HAP-1 (cell line): ENCODE measurements around the gene WDFY3.

Experiments
- DNase-seq, 2 experiments: peaks; one replicate each; pipeline ENCODE4 v3.0.0-alpha.2; 2016 to 2020; ENCODE audit warnings: low spot score in 2 of 2
- H3K27me3 ChIP-seq: fragments of 250-450 bp; sonication (Bioruptor Pico); 2 replicates; pipeline ENCODE4 v1.5.1; 2020; ENCODE audit warnings: low read depth, mild to moderate bottlenecking, moderate library complexity
- H3K36me3 ChIP-seq: fragments of 250-450 bp; sonication (Bioruptor Pico); replicated peaks from 2 replicates; pipeline ENCODE4 v1.5.1; 2020; ENCODE audit warnings: mild to moderate bottlenecking
- H3K4me1 ChIP-seq: fragments of 250-450 bp; sonication (Bioruptor Pico); 2 replicates; pipeline ENCODE4 v1.5.1; 2020; ENCODE audit warnings: mild to moderate bottlenecking
- H3K4me3 ChIP-seq: fragments of 250-450 bp; sonication (Bioruptor Pico); 2 replicates; pipeline ENCODE4 v1.5.1; 2020; ENCODE audit warnings: mild to moderate bottlenecking, moderate library complexity
- H3K9me3 ChIP-seq: fragments of 250-450 bp; sonication (Bioruptor Pico); 2 replicates; pipeline ENCODE4 v1.5.1; 2020; ENCODE audit warnings: mild to moderate bottlenecking, moderate library complexity
- in situ Hi-C: fragments of 300-500 bp; cut with MboI; formaldehyde crosslinking; loops from 3 replicates; pipeline ENCODE4 v1.14.3; 2020; ENCODE audit warnings: low sequenced_read_pairs, inconsistent platforms, mixed read lengths

WDFY3 gene

DNA sequence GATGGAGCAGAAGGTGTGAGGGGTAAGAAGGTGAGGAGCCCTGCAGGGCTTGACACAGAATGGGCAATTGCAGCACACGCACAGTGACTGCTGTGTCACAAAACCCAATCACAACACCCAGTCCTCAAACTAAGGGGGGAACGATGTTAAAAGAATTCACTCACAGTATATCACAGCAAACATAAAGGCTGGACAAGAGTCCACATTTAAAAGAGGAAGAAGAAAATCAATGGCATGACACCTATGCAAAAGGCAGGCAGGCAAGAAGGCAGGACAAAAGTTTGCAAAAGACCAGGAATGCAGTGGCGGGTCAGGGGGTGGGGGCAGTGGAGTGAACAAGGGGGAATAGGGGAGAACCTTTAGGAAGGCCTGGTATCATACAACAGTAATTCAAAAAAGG, 305.9 kb downstream of the WDFY3 start:
- in situ Hi-C loops = no loop called here
- DNase-seq = no peak

DNA sequence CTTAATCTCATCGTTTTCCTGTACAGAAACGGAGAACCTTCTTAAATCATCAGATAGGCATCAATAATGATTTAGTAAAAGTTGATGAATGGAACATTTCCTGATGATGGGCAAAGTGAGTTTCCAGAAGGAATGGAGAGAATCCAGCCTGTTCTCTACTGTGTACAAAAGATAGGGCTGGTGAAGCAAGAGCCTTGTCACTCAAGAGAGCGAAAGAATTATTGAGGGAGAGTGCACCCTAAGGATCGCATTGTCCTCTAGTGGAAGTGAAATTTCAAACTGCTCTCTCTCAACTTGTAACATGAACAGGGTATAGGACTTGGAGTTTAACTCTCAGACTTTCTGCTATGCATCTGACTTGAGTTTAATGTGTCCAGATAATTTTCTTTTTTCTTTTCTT, 314.0 kb downstream of the WDFY3 start:
- no peak overlapping the region for H3K4me3 ChIP-seq
- DNase-seq = no peak
- H3K9me3 ChIP-seq = no peaks in the 10 kb centered on the region; the same call in 1 of the 2 replicates
- H3K4me1 ChIP-seq = no peaks in the 10 kb centered on the region; the same call in 1 of the 2 replicates
- H3K36me3 ChIP-seq = peaks cover 10% of the 10 kb centered on the region
- no peaks in the 10 kb centered on the region for H3K27me3 ChIP-seq
- in situ Hi-C loops = no loop called here

More for the DNA sequence above, 305.9 kb downstream of the WDFY3 start:
- no peaks in the 10 kb centered on the region for H3K27me3 ChIP-seq
- no peak overlapping the region for H3K4me3 ChIP-seq
- peaks cover 9% of the 10 kb centered on the region; the same call in 1 of the 2 replicates for H3K9me3 ChIP-seq
- no peaks in the 10 kb centered on the region for H3K36me3 ChIP-seq
- no peaks in the 10 kb centered on the region for H3K4me1 ChIP-seq

DNA sequence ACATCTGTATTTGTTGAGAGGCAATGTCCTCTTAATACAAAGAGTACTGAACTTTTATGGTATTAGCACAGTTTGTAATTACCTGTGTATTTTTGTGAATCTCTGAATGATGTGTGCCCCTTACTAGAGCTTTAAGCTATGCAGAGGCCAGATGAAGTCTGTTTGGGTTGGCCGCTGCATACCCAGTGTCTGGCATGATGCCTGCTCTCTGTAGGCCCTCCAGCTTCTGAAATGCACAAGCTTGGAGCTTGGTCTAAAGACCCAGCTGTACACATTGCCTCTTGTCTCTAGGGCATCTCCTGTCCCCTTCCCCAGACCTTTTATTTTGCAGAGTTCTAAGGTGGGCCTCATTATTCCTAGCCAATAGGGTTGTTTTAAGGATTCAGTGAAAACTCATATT, 315.0 kb downstream of the WDFY3 start:
- H3K4me3 ChIP-seq = no peak overlapping the region
- H3K9me3 ChIP-seq = no peaks in the 10 kb centered on the region; the same call in 1 of the 2 replicates
- H3K4me1 ChIP-seq = no peaks in the 10 kb centered on the region; the same call in 1 of the 2 replicates
- no peak for DNase-seq
- in situ Hi-C loops = no loop called here
- H3K27me3 ChIP-seq = no peaks in the 10 kb centered on the region
- H3K36me3 ChIP-seq = peaks cover 10% of the 10 kb centered on the region

GRCh38 chr4:84648863-84649647, 317.4 kb downstream of the WDFY3 start:
- Histone ChIP-seq H3K9me3 (no peaks in the 10 kb centered on the region), H3K36me3 (peaks cover 10% of the 10 kb centered on the region), H3K4me3 (no peak overlapping the region), H3K27me3 (no peaks in the 10 kb centered on the region), H3K4me1 (no peaks in the 10 kb centered on the region; the same call in 1 of the 2 replicates)
- in situ Hi-C loops = no loop called here
- DNase-seq = no peak

- H3K4me3 ChIP-seq = no peak overlapping the region
- DNase-seq = no peak
- no peaks in the 10 kb centered on the region for H3K9me3 ChIP-seq
- in situ Hi-C loops = no loop called here
- peaks cover 10% of the 10 kb centered on the region for H3K36me3 ChIP-seq
- no peaks in the 10 kb centered on the region for H3K27me3 ChIP-seq
- H3K4me1 ChIP-seq = no peaks in the 10 kb centered on the region; the same call in 1 of the 2 replicates
These were observed 318.3 kb downstream of the WDFY3 start for GRCh38 chr4:84648178-84648577.

- H3K4me1 ChIP-seq = no peaks in the 10 kb centered on the region; the same call in 1 of the 2 replicates
- H3K36me3 ChIP-seq = peaks cover 10% of the 10 kb centered on the region
- H3K4me3 ChIP-seq = no peak overlapping the region
- H3K9me3 ChIP-seq = no peaks in the 10 kb centered on the region
- in situ Hi-C loops = no loop called here
- H3K27me3 ChIP-seq = no peaks in the 10 kb centered on the region
- no peak for DNase-seq
These were observed 319.1 kb downstream of the WDFY3 start for GRCh38 chr4:84647312-84647884.

DNA sequence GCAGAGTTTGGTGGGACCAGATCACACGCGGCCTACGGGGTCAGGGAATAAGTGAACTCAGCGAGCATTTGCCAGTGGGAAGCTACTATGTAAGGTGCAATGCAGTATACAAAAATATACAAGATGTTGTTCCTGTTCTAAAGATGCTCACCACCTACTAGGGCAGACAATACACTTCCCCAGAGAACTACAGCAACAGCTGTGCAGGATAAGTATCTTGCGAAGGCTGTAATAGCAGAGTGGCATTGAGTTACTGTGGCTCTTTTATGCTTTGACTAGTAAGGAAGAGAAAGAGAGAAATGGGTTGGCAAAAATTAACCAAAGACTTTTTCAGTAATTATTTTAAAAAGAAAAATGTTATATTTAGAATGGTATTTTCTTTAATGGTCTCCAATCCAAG, 322.4 kb downstream of the WDFY3 start:
- in situ Hi-C loops = no loop called here
- Histone ChIP-seq H3K9me3 (no peaks in the 10 kb centered on the region), H3K27me3 (no peaks in the 10 kb centered on the region), H3K4me3 (no peak overlapping the region), H3K36me3 (peaks cover 10% of the 10 kb centered on the region), H3K4me1 (no peaks in the 10 kb centered on the region; the same call in 1 of the 2 replicates)
- no peak for DNase-seq

DNA sequence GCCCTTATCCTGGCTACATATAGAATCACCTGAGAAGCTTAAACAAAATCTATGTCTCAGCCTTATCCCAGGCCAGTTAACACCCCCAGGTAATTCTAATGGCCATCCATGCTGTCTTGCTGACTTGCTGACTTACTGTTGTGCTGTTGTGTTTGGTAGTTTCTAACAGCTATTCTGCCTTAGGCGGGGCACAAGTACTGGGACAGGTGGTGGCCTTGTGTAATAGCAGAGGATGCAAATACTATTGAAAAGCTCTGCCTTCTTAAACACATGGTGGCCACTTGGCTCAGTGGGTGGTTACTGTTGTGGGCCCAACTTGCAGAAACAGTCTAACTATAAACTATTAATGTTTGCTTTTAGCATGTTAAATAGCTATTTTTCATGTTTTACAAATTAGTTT, 327.3 kb downstream of the WDFY3 start:
- Histone ChIP-seq H3K4me1 (no peaks in the 10 kb centered on the region), H3K9me3 (no peaks in the 10 kb centered on the region), H3K4me3 (no peak overlapping the region), H3K36me3 (no peaks in the 10 kb centered on the region; the same call in 1 of the 2 replicates), H3K27me3 (no peaks in the 10 kb centered on the region)
- in situ Hi-C loops = no loop called here
- no peak for DNase-seq

GRCh38 chr4:84638092-84638491, 328.4 kb downstream of the WDFY3 start:
- H3K27me3 ChIP-seq = no peaks in the 10 kb centered on the region
- no peaks in the 10 kb centered on the region for H3K9me3 ChIP-seq
- H3K4me3 ChIP-seq = no peak overlapping the region
- in situ Hi-C loops = no loop called here
- H3K36me3 ChIP-seq = no peaks in the 10 kb centered on the region; the same call in 1 of the 2 replicates
- no peaks in the 10 kb centered on the region for H3K4me1 ChIP-seq
- no peak for DNase-seq

DNA sequence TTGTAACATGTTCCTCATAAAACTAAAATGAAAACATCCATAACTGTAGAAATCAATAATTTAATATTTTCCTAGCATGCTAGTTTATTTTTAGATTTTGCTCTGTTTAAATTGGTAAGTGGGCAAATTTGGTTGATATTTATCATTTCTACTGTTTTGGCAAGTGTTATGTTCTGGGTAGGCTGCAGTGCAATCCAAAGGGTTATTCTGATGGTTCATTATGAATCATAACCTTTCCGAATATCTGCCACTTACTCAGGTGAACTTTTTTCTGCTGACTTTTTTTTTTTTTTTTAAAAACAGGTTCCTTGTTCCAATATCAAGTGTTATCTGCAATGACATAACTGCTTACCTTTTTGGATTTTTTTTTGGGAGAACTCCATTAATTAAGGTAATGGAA, 331.5 kb downstream of the WDFY3 start:
- Histone ChIP-seq H3K4me3 (no peak overlapping the region), H3K27me3 (no peaks in the 10 kb centered on the region), H3K4me1 (no peaks in the 10 kb centered on the region), H3K36me3 (no peaks in the 10 kb centered on the region; the same call in 1 of the 2 replicates), H3K9me3 (no peaks in the 10 kb centered on the region)
- in situ Hi-C loops = no loop called here
- DNase-seq = no peak

DNA sequence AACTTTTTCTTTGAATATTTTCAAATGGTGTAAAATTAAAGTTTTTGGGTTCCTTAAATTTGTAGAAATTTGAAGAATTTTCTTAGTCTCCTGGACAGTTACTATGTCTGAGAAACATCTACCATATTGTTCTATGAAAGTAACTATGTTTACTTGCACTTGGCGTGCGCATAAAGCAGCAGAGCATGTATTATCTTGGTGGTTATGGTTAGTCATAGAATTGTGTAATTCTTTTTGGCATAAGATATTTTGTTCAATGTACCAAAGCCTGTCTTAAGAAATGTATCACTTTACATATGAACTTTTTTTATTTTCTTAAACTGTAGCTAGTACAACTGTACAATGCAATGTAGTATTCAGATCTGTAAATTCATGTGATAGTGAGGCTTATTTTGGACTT, 334.4 kb downstream of the WDFY3 start:
- Histone ChIP-seq H3K27me3 (no peaks in the 10 kb centered on the region), H3K36me3 (no peaks in the 10 kb centered on the region; the same call in 1 of the 2 replicates), H3K4me1 (no peaks in the 10 kb centered on the region), H3K4me3 (no peak overlapping the region), H3K9me3 (no peaks in the 10 kb centered on the region)
- no peak for DNase-seq
- in situ Hi-C loops = no loop called here

- no peaks in the 10 kb centered on the region for H3K9me3 ChIP-seq
- no peaks in the 10 kb centered on the region; the same call in 1 of the 2 replicates for H3K36me3 ChIP-seq
- no peaks in the 10 kb centered on the region for H3K4me1 ChIP-seq
- H3K27me3 ChIP-seq = no peaks in the 10 kb centered on the region
- no peak overlapping the region for H3K4me3 ChIP-seq
- in situ Hi-C loops = no loop called here
- no peak for DNase-seq
These were observed 334.9 kb downstream of the WDFY3 start for GRCh38 chr4:84631573-84631972.

- in situ Hi-C loops = no loop called here
- Histone ChIP-seq H3K36me3 (no peaks in the 10 kb centered on the region; the same call in 1 of the 2 replicates), H3K4me1 (no peaks in the 10 kb centered on the region), H3K9me3 (no peaks in the 10 kb centered on the region), H3K27me3 (no peaks in the 10 kb centered on the region), H3K4me3 (no peak overlapping the region)
- no peak for DNase-seq
These were observed 339.8 kb downstream of the WDFY3 start for GRCh38 chr4:84626673-84627072.

DNA sequence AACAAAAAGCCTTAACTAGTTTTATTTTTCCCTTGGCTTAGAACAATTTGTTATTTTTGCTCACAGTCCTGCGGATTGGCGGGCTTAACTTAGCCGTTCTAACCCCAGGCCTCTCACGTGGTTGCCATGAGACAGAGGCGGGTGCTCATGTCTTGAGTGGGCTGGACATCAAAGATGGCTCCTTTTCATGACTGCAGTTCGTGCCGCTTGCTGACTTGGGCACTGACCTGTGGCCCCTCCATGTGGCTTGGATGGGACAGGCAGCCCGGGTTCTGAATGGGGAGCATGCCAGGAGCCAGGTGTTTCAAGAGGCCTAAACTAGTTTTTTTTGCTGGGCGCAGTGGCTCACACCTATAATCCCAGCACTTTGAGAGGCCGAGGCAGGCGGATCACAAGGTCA, 342.8 kb downstream of the WDFY3 start:
- in situ Hi-C loops = no loop called here
- Histone ChIP-seq H3K4me1 (no peaks in the 10 kb centered on the region), H3K27me3 (no peaks in the 10 kb centered on the region), H3K9me3 (no peaks in the 10 kb centered on the region), H3K36me3 (no peaks in the 10 kb centered on the region; the same call in 1 of the 2 replicates), H3K4me3 (no peak overlapping the region)
- DNase-seq = no peak
